Osteoblast (primary cell): ENCODE data around the gene NDUFS6. TPM values are rescaled to one million over a fixed set of nuclear protein-coding genes. Genes with fewer than 3 reads are reported as not detected.
A peak's percentile ranks its signal among the peaks of the same experiment; 100 is the strongest.

Experiments
- DNase-seq: peaks from one replicate; pipeline ENCODE4 v3.0.0; 2011; ENCODE audit warnings: low spot score, mixed read lengths; ENCODE audit not compliant: insufficient read length; ENCODE audit errors: missing footprints
- H2AFZ ChIP-seq: 2 replicates; pipeline ENCODE4 v1.6.0; 2011; ENCODE audit warnings: mild to moderate bottlenecking, low read length
- H3K27ac ChIP-seq: 2 replicates; pipeline ENCODE4 v1.5.1; 2011; ENCODE audit warnings: mild to moderate bottlenecking, low read depth, low read length, moderate library complexity
- H3K27me3 ChIP-seq: 2 replicates; pipeline ENCODE4 v1.6.0; 2012; ENCODE audit warnings: mild to moderate bottlenecking, control low read depth, inconsistent platforms, low read length, moderate library complexity; ENCODE audit not compliant: insufficient read depth
- H3K36me3 ChIP-seq: 2 replicates; pipeline ENCODE4 v1.5.1; 2011; ENCODE audit warnings: mild to moderate bottlenecking, low read length, control low read depth, moderate library complexity; ENCODE audit not compliant: insufficient read depth
- H3K4me1 ChIP-seq: 2 replicates; pipeline ENCODE4 v1.5.1; 2011; ENCODE audit warnings: mild to moderate bottlenecking, low read length, control low read depth, moderate library complexity; ENCODE audit not compliant: insufficient read depth
- H3K4me2 ChIP-seq: 2 replicates; pipeline ENCODE4 v1.6.0; 2011; ENCODE audit warnings: mild to moderate bottlenecking, low read length; ENCODE audit not compliant: insufficient read depth
- H3K4me3 ChIP-seq: fragments of 200-600 bp; sonication (generic); 3 replicates; pipeline ENCODE4 v1.5.1; 2012; ENCODE audit warnings: mild to moderate bottlenecking, low read length, inconsistent platforms; ENCODE audit not compliant: insufficient read depth
- H3K79me2 ChIP-seq: 2 replicates; pipeline ENCODE4 v1.6.0; 2012; ENCODE audit warnings: mild to moderate bottlenecking, low read length, control low read depth, inconsistent platforms; ENCODE audit not compliant: insufficient read depth
- H3K9me3 ChIP-seq: 2 replicates; pipeline ENCODE4 v1.5.1; 2011; ENCODE audit warnings: low read depth, low read length, control low read depth
- H4K20me1 ChIP-seq: 2 replicates; pipeline ENCODE4 v1.6.0; 2012; ENCODE audit warnings: mild to moderate bottlenecking, low read length, control low read depth; ENCODE audit not compliant: insufficient read depth
- total RNA-seq: library from RNA; depleted of rRNA; stranded (reverse); fragments of >200 nt; gene quantifications from 2 replicates; pipeline ENCODE4 v1.2.3, GENCODE V29; 2012
- TF ChIP-seq, protein P1 (sequence below): IDR thresholded peaks from 2 replicates; pipeline ENCODE4 v1.5.1; 2011; ENCODE audit warnings: mild to moderate bottlenecking, low read depth, low read length, moderate library complexity; ENCODE audit errors: extremely low read depth

Gene NDUFS6
- total RNA-seq, 1 donor, result 23.9 TPM

GRCh38 chr5:1832511-1833250, 31.5 kb downstream of the NDUFS6 start:
- Histone ChIP-seq H3K27me3 (peaks cover 34% of the 10 kb centered on the region), H3K4me2 (no peak overlapping the region), H3K36me3 (no peaks in the 10 kb centered on the region), H4K20me1 (no peaks in the 10 kb centered on the region), H2AFZ (no peak overlapping the region), H3K4me3 (no peak overlapping the region), H3K79me2 (no peaks in the 10 kb centered on the region), H3K9me3 (no peaks in the 10 kb centered on the region), H3K4me1 (no peaks in the 10 kb centered on the region), H3K27ac (no peak overlapping the region)
- TF ChIP-seq, protein P1, sequence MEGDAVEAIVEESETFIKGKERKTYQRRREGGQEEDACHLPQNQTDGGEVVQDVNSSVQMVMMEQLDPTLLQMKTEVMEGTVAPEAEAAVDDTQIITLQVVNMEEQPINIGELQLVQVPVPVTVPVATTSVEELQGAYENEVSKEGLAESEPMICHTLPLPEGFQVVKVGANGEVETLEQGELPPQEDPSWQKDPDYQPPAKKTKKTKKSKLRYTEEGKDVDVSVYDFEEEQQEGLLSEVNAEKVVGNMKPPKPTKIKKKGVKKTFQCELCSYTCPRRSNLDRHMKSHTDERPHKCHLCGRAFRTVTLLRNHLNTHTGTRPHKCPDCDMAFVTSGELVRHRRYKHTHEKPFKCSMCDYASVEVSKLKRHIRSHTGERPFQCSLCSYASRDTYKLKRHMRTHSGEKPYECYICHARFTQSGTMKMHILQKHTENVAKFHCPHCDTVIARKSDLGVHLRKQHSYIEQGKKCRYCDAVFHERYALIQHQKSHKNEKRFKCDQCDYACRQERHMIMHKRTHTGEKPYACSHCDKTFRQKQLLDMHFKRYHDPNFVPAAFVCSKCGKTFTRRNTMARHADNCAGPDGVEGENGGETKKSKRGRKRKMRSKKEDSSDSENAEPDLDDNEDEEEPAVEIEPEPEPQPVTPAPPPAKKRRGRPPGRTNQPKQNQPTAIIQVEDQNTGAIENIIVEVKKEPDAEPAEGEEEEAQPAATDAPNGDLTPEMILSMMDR, result no peak
- peak; percentile 82 for DNase-seq

GRCh38 chr5:1833264-1834021, 32.2 kb downstream of the NDUFS6 start:
- no peak overlapping the region for H3K27ac ChIP-seq
- no peak overlapping the region for H3K4me2 ChIP-seq
- TF ChIP-seq, protein P1, result no peak
- no peak overlapping the region for H3K4me3 ChIP-seq
- H3K27me3 ChIP-seq, result peaks cover 34% of the 10 kb centered on the region
- H2AFZ ChIP-seq, result no peak overlapping the region
- no peaks in the 10 kb centered on the region for H3K36me3 ChIP-seq
- peak; percentile 71 for DNase-seq
- H3K4me1 ChIP-seq, result no peaks in the 10 kb centered on the region
- H3K9me3 ChIP-seq, result no peaks in the 10 kb centered on the region
- no peaks in the 10 kb centered on the region for H3K79me2 ChIP-seq
- no peaks in the 10 kb centered on the region for H4K20me1 ChIP-seq

GRCh38 chr5:1834022-1834551, 32.9 kb downstream of the NDUFS6 start:
- no peaks in the 10 kb centered on the region for H3K79me2 ChIP-seq
- H3K4me1 ChIP-seq, result no peaks in the 10 kb centered on the region
- DNase-seq, result peak; percentile 68
- H3K36me3 ChIP-seq, result no peaks in the 10 kb centered on the region
- H3K9me3 ChIP-seq, result no peaks in the 10 kb centered on the region
- no peak overlapping the region for H3K4me3 ChIP-seq
- peaks cover 34% of the 10 kb centered on the region for H3K27me3 ChIP-seq
- TF ChIP-seq, protein P1, result no peak
- no peaks in the 10 kb centered on the region for H4K20me1 ChIP-seq
- H3K4me2 ChIP-seq, result no peak overlapping the region
- H3K27ac ChIP-seq, result no peak overlapping the region
- H2AFZ ChIP-seq, result no peak overlapping the region
